Endothelial cell of umbilical vein (primary cell): ENCODE results near the gene ARNT2. TPM values are rescaled to one million over a fixed set of nuclear protein-coding genes. Genes with fewer than 3 reads are reported as not detected.

Experiments used
- BruUV-seq: library from RNA; stranded (reverse); fragments of 400-500 nt; replicated peaks from 2 replicates; lab custom pipeline; 2021; lab: Mats Ljungman, UMichigan
- CTCF ChIA-PET: fragments of 300-600, 350-600 bp; sonication (Branson Sonifier 250); formaldehyde crosslinking; loops from one replicate; lab custom pipeline; 2021; ENCODE audit warnings: antibody characterized with exemption, inconsistent platforms; lab: Charles Lee
- POLR2A ChIA-PET: fragments of 300-600, 350-600 bp; sonication (Branson Sonifier 250); formaldehyde crosslinking; loops from one replicate; lab custom pipeline; 2021; ENCODE audit warnings: antibody characterized with exemption, inconsistent platforms; lab: Charles Lee
- DNase-seq: peaks from one replicate; pipeline ENCODE4 v3.0.0-alpha.2; 2011; ENCODE audit warnings: low read depth, low spot score
- FAIRE-seq: peaks from 2 replicates; lab custom pipeline; 2011; peaks lifted over from hg19 to GRCh38; lab: Jason Lieb, UNC
- H2AFZ ChIP-seq: 2 replicates; pipeline ENCODE4 v1.6.0; 2012; ENCODE audit warnings: low read depth, low read length, control low read depth, inconsistent platforms
- H3K27ac ChIP-seq: 2 replicates; pipeline ENCODE4 v1.5.1; 2011; ENCODE audit warnings: low read depth, mild to moderate bottlenecking, control low read depth, low read length, moderate library complexity; ENCODE audit not compliant: insufficient read depth
- H3K27me3 ChIP-seq, 2 experiments: 2 replicates each; pipeline versions ENCODE4 v1.6.0 to v1.6.1; 2011; ENCODE audit warnings: low read length in 2 of 2, mixed read lengths in 1 of 2; ENCODE audit not compliant: control insufficient read depth in 2 of 2, insufficient read depth in 2 of 2
- H3K36me3 ChIP-seq, 2 experiments: 2 replicates in 1 of 2; 3 replicates in 1 of 2; pipeline ENCODE4 v1.5.1; 2011; ENCODE audit warnings: low read length in 2 of 2, mild to moderate bottlenecking in 1 of 2, moderate library complexity in 1 of 2; ENCODE audit not compliant: control insufficient read depth in 2 of 2, insufficient read depth in 2 of 2; ENCODE audit errors: extremely low read depth in 1 of 2
- H3K4me1 ChIP-seq: 3 replicates; pipeline ENCODE4 v1.5.1; 2011; ENCODE audit warnings: mild to moderate bottlenecking, low read length; ENCODE audit not compliant: control insufficient read depth, insufficient read depth; ENCODE audit errors: extremely low read depth
- H3K4me2 ChIP-seq: 2 replicates; pipeline ENCODE4 v1.6.1; 2011; ENCODE audit warnings: low read length, control low read depth, mixed read lengths; ENCODE audit not compliant: insufficient read depth
- H3K4me3 ChIP-seq, 3 experiments: fragments of 200-600 bp in 1 of 3; sonication (generic), shearing (Covaris generic) in 1 of 3; replicated peaks in 1 of 3; 2 replicates each; pipeline ENCODE4 v1.5.1; 2011 to 2016; ENCODE audit warnings: control low read depth in 3 of 3, low read length in 3 of 3, mild to moderate bottlenecking in 2 of 3, inconsistent platforms in 1 of 3, low read depth in 1 of 3, moderate library complexity in 1 of 3; ENCODE audit not compliant: insufficient read depth in 1 of 3
- H3K79me2 ChIP-seq: 2 replicates; pipeline ENCODE4 v1.6.0; 2012; ENCODE audit warnings: low read length, inconsistent platforms; ENCODE audit not compliant: control insufficient read depth, insufficient read depth
- H3K9ac ChIP-seq: replicated peaks from 2 replicates; pipeline ENCODE3; 2011; ENCODE audit warnings: low read length, control low read depth; ENCODE audit not compliant: insufficient read depth; ENCODE audit errors: extremely low read depth
- H3K9me1 ChIP-seq: replicated peaks from 3 replicates; pipeline ENCODE4 v1.6.0; 2011; ENCODE audit warnings: mild to moderate bottlenecking, low read length; ENCODE audit not compliant: control insufficient read depth, insufficient read depth; ENCODE audit errors: extremely low read depth
- H3K9me3 ChIP-seq: replicated peaks from 2 replicates; pipeline ENCODE4 v1.5.1; 2012; ENCODE audit warnings: low read length, inconsistent platforms; ENCODE audit not compliant: control insufficient read depth, insufficient read depth
- H4K20me1 ChIP-seq: replicated peaks from 2 replicates; pipeline ENCODE3; 2011; ENCODE audit warnings: mild to moderate bottlenecking, low read length; ENCODE audit not compliant: control insufficient read depth, insufficient read depth; ENCODE audit errors: extremely low read depth
- CTCF ChIP-seq, 2 donors: IDR thresholded peaks; 1 replicate in 1 of 2; 2 replicates in 1 of 2; pipeline ENCODE4 v1.5.1; 2011; ENCODE audit warnings: low read length in 2 of 2, mild to moderate bottlenecking in 2 of 2, moderate library complexity in 2 of 2, control low read depth in 1 of 2, inconsistent platforms in 1 of 2, low read depth in 1 of 2; ENCODE audit not compliant: insufficient read depth in 1 of 2; ENCODE audit errors: extremely low read depth in 1 of 2
- EZH2 ChIP-seq: IDR thresholded peaks from 2 replicates; pipeline ENCODE4 v1.6.1; 2012; ENCODE audit warnings: borderline replicate concordance, low read depth, mild to moderate bottlenecking, moderate library complexity, low read length, inconsistent platforms; ENCODE audit not compliant: severe bottlenecking
- FOS ChIP-seq: IDR thresholded peaks from 2 replicates; pipeline ENCODE4 v1.6.1; 2011; ENCODE audit warnings: mild to moderate bottlenecking, low read length, moderate library complexity, borderline replicate concordance; ENCODE audit not compliant: insufficient read depth
- GATA2 ChIP-seq: IDR thresholded peaks from 2 replicates; pipeline ENCODE4 v1.7.0; 2011; ENCODE audit warnings: low read depth, mild to moderate bottlenecking, moderate library complexity, mixed read lengths, low read length; ENCODE audit not compliant: insufficient read length, insufficient read depth
- JUN ChIP-seq: IDR thresholded peaks from 2 replicates; pipeline ENCODE4 v1.6.1; 2011; ENCODE audit warnings: borderline replicate concordance, low read depth; ENCODE audit not compliant: insufficient read length, insufficient read depth
- MAX ChIP-seq: IDR thresholded peaks from 2 replicates; pipeline ENCODE4 v1.6.1; 2011; ENCODE audit not compliant: insufficient read depth, insufficient read length
- MYC ChIP-seq: IDR thresholded peaks from one replicate; pipeline ENCODE4 v1.6.1; 2011; ENCODE audit warnings: mild to moderate bottlenecking, low read depth, low read length
- POLR2A ChIP-seq: IDR thresholded peaks from 2 replicates; pipeline ENCODE4 v1.6.1; 2012; ENCODE audit warnings: low read depth, mild to moderate bottlenecking, control low read depth, low read length
- POLR2AphosphoS5 ChIP-seq: IDR thresholded peaks from 2 replicates; pipeline ENCODE4 v1.6.1; 2012; ENCODE audit warnings: low read depth, mild to moderate bottlenecking, control low read depth, low read length, moderate library complexity; ENCODE audit not compliant: insufficient read depth
- dilution Hi-C: fragments of 300-500 bp; cut with MboI; formaldehyde crosslinking; loops from one replicate; pipeline ENCODE4 v1.15.0; 2019; ENCODE audit warnings: low sequenced_read_pairs; ENCODE audit not compliant: extremely low pct_ligation_motif_present
- intact Hi-C: fragments of 100-400 bp; cut with micrococcal nuclease; formaldehyde crosslinking; loops from one replicate; pipeline ENCODE4 v1.10.0; 2022
- polyA plus RNA-seq, 4 experiments: library from polyadenylated mRNA; depleted of rRNA in 3 of 4; stranded (reverse) in 3 of 4; unstranded in 1 of 4; fragments of >200 nt; gene quantifications; 2 replicates each; pipeline versions ENCODE4 v1.2.1 to v1.2.3, GENCODE V29; 2011 to 2012; ENCODE audit warnings: missing spikeins in 1 of 4
- total RNA-seq: library from RNA; stranded (reverse); gene quantifications from 2 replicates; pipeline ENCODE4 v1.2.3, GENCODE V29; 2021

The ARNT2 gene
- total and polyA plus RNA-seq, 2 donors (not counting 3 experiments of a cell fraction or from before 2014, with no cell fraction given), result 0.03 to 0.20 TPM

DNA sequence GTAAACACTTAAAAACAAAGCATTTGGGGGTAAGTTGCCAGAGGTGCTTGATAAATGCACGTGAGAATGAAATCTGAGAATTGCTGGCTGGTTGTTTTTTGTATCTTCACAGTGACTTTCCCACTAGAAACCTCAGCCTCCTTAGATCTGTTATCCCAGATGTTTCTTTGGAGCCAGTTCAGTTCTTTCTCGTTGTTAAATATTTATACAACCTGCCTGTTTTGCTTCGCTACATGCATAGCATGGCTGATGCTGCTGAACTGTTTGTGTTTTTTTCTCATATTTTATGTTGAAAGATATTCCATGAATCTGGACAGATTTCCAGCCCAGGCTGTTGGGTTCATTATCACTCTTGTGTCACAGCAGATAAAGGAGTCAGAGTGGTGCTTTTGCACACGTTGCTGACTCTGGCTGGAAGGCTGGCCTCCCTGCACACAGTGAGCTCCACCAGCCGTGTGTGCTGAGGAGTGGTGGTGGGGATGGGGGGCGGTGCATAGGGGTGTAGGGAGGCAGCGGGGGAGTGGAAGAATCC is 80.2 kb downstream of the ARNT2 start:
- TF ChIP-seq FOS (no peak), POLR2AphosphoS5 (no peak), GATA2 (no peak)
- H3K4me2 ChIP-seq, result no peak overlapping the region
- no peaks in the 10 kb centered on the region for H3K79me2 ChIP-seq
- no peaks in the 10 kb centered on the region for H3K27me3 ChIP-seq
- no peaks in the 10 kb centered on the region for H3K9me3 ChIP-seq
- dilution Hi-C loops, result no loop called here
- peaks cover 3% of the 10 kb centered on the region for H3K4me1 ChIP-seq
- H4K20me1 ChIP-seq, result no peaks in the 10 kb centered on the region
- no peaks in the 10 kb centered on the region for H3K9me1 ChIP-seq
- no peaks in the 10 kb centered on the region for H3K36me3 ChIP-seq
- no TSS peak for BruUV-seq
- ChIA-PET CTCF (no interaction called here), POLR2A (no interaction called here)
- H3K27ac ChIP-seq, result no peak overlapping the region
- no peak overlapping the region for H2AFZ ChIP-seq
- no peak overlapping the region for H3K4me3 ChIP-seq
- DNase-seq (no peak), FAIRE-seq (no peak)
- intact Hi-C loops, result no loop called here
- H3K9ac ChIP-seq, result no peak overlapping the region

DNA sequence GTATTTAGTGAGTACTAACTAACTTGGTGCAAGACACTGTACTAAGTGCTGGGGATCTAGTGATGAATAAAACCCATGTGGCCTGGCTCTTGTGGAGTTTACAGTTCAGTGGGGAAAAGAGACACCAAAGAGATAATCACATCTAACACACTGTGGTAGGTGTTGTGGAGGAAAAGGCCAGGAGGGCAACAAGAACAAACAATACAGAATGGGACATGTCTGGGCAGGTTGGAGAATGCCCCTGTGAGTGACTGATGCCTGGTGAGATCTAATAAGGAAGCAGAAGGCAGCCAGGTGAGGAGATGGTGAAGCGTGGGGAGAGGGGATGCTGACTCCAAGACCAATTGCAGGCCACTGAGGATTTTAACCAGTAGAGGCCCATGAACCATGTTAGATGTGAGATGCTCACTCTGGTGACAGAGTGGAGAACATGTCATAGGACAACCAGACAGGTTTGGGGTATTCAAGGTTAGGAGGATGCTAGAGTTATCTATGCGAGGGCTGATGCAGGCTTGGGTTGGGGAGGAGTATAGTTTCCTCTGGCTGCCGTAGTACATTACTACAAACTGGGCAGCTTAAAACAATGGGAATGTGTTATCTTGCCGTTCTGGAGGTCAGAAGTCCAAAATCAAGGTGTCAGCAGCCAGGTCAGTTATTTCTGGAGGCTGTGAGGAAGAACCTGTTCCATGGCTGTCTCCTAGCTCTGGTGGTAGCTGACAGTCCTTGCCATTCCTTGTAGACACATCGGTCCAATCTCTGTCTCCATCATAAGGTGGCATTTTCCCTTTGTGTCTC is 81.4 kb downstream of the ARNT2 start:
- H4K20me1 ChIP-seq, result no peaks in the 10 kb centered on the region
- TF ChIP-seq MYC (no peak), POLR2A (no peak), MAX (no peak), FOS (no peak), JUN (no peak), CTCF (IDR thresholded peaks at IDR 0.05; ENCODE audit: extremely low read depth in 1 of 2, insufficient read depth in 1 of 2, low read depth in 1 of 2, low read length in 2 of 2) (no peak), GATA2 (no peak), EZH2 (no peak), POLR2AphosphoS5 (no peak)
- H2AFZ ChIP-seq, result no peak overlapping the region
- dilution Hi-C loops, result no loop called here
- DNase-seq (no peak), FAIRE-seq (no peak)
- peaks cover 4% of the 10 kb centered on the region for H3K4me1 ChIP-seq
- intact Hi-C loops, result no loop called here
- no peak overlapping the region for H3K4me2 ChIP-seq
- no peaks in the 10 kb centered on the region for H3K9me3 ChIP-seq
- H3K79me2 ChIP-seq, result no peaks in the 10 kb centered on the region
- H3K9me1 ChIP-seq, result no peaks in the 10 kb centered on the region
- no peaks in the 10 kb centered on the region for H3K36me3 ChIP-seq
- ChIA-PET POLR2A (no interaction called here), CTCF (no interaction called here)
- H3K4me3 ChIP-seq, result no peak overlapping the region
- H3K27me3 ChIP-seq, result no peaks in the 10 kb centered on the region
- BruUV-seq, result no TSS peak
- no peak overlapping the region for H3K27ac ChIP-seq
- H3K9ac ChIP-seq, result no peak overlapping the region
